ENCODE results near the gene SYTL3.

DNA sequence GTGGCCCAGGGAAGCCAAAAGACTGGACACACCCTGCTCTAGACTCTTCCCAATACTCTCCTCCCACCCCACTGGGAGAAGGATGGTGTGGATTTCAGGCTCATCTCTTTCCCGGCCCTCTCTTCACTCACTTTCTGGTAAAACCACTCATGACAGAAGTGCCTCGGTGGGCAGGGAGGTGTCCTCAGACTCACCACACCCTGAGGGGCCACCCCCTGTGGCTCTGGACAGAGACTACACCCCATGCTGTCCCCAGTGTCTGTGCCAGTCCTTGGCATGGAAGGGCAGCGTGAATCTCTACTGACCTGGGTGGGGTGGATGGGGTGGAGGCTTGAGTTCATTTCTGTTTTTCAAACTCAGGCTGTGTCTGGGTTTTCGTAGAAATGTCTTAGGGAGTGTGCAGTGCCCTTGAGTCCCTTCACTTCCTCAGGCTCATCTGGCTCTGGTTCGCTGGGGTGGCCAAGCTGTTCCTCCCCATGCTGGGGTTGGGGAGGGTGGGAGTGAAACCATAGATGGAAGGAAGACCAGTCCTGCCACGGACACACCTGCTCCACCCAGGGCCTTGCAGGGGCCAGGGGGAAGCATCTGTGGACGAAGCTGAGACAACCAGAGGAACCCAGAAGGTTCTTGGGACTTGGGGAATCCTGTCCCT is 110.2 kb downstream of the SYTL3 start:
- no peak for TF ChIP-seq POLR2A (IDR thresholded peaks at IDR 0.05)
- TF ChIP-seq, protein P1, sequence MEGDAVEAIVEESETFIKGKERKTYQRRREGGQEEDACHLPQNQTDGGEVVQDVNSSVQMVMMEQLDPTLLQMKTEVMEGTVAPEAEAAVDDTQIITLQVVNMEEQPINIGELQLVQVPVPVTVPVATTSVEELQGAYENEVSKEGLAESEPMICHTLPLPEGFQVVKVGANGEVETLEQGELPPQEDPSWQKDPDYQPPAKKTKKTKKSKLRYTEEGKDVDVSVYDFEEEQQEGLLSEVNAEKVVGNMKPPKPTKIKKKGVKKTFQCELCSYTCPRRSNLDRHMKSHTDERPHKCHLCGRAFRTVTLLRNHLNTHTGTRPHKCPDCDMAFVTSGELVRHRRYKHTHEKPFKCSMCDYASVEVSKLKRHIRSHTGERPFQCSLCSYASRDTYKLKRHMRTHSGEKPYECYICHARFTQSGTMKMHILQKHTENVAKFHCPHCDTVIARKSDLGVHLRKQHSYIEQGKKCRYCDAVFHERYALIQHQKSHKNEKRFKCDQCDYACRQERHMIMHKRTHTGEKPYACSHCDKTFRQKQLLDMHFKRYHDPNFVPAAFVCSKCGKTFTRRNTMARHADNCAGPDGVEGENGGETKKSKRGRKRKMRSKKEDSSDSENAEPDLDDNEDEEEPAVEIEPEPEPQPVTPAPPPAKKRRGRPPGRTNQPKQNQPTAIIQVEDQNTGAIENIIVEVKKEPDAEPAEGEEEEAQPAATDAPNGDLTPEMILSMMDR (IDR thresholded peaks at IDR 0.05): no peak

All from lower leg skin (tissue), 3 donors.